GM12878 (cell line): Measurements from ENCODE around the gene PC. TPM values are rescaled to one million over a fixed set of nuclear protein-coding genes. Genes with fewer than 3 reads are reported as not detected.

Experiments
- BACH1 ChIP-seq: fragments of 450-650 bp; IDR thresholded peaks from 2 replicates; pipeline ENCODE4 v1.6.1; 2017; ENCODE audit warnings: mild to moderate bottlenecking, borderline replicate concordance
- BHLHE40 ChIP-seq, 2 experiments: fragments of 450-650 bp in 1 of 2; IDR thresholded peaks; 2 replicates each; pipeline ENCODE4 v1.6.1; 2011 to 2017; ENCODE audit warnings: low read depth in 2 of 2, borderline replicate concordance in 1 of 2, improper control_type of control experiment in 1 of 2, low read length in 1 of 2, mild to moderate bottlenecking in 1 of 2
- CREB1 ChIP-seq: IDR thresholded peaks from 2 replicates; pipeline ENCODE4 v1.6.1; 2012; ENCODE audit warnings: low read depth, mild to moderate bottlenecking, inconsistent platforms
- EGR1 ChIP-seq, 2 experiments: IDR thresholded peaks; 1 replicate in 1 of 2; 2 replicates in 1 of 2; pipeline ENCODE4 v1.6.1; 2011 to 2012; ENCODE audit warnings: low read depth in 2 of 2, low read length in 2 of 2, borderline replicate concordance in 1 of 2, mild to moderate bottlenecking in 1 of 2, moderate library complexity in 1 of 2
- HCFC1 ChIP-seq: fragments of 150-350 bp; IDR thresholded peaks from 2 replicates; pipeline ENCODE4 v1.6.1; 2014; ENCODE audit warnings: low read length
- HSF1 ChIP-seq: fragments of 150-350 bp; IDR thresholded peaks from 2 replicates; pipeline ENCODE4 v1.6.1; 2014; ENCODE audit warnings: mild to moderate bottlenecking, low read depth, low read length
- NKRF ChIP-seq: fragments of 450-650 bp; conservative IDR thresholded peaks from 2 replicates; pipeline ENCODE4 v1.6.1; 2017; ENCODE audit warnings: mild to moderate bottlenecking, moderate library complexity
- POLR2AphosphoS2 ChIP-seq: IDR thresholded peaks from 2 replicates; pipeline ENCODE4 v1.6.1; 2011; ENCODE audit warnings: low read depth, mild to moderate bottlenecking, low read length, improper control_type of control experiment, moderate library complexity
- SMAD5 ChIP-seq: IDR thresholded peaks from 2 replicates; pipeline ENCODE4 v1.6.1; 2016; ENCODE audit warnings: antibody characterized with exemption, low read depth
- polyA plus RNA-seq, 11 experiments: library from polyadenylated mRNA; depleted of rRNA in 4 of 11; unstranded in 6 of 11; stranded (reverse) in 5 of 11; fragments of >200 nt; fragmentation: Nextera tagmentation in 4 of 11; fragmentation: Illumina TruSeq in 1 of 11; extraction: Ambion mirVana in 4 of 11; extraction: Trizol in 1 of 11; gene quantifications; 1 replicate in 1 of 11; 2 replicates in 10 of 11; pipeline versions ENCODE4 v1.2.1 to v1.2.3, GENCODE V29; 2011 to 2016; ENCODE audit warnings: inconsistent platforms in 2 of 11, missing spikeins in 2 of 11, low read depth in 1 of 11
- total RNA-seq, 4 experiments: library from RNA; depleted of rRNA in 3 of 4; stranded (reverse); fragments of >200 nt in 3 of 4; fragmentation: Illumina TruSeq in 1 of 4; extraction: Trizol in 1 of 4; gene quantifications; 2 replicates each; pipeline versions ENCODE4 v1.2.1 to v1.2.3, GENCODE V29; 2013 to 2021

Gene PC
- total and polyA plus RNA-seq, 10 of the 15 experiments (the other 5 are each of a cell fraction or from before 2014, with no cell fraction given) = 0.22 to 10.3 (median 4.5) TPM

DNA sequence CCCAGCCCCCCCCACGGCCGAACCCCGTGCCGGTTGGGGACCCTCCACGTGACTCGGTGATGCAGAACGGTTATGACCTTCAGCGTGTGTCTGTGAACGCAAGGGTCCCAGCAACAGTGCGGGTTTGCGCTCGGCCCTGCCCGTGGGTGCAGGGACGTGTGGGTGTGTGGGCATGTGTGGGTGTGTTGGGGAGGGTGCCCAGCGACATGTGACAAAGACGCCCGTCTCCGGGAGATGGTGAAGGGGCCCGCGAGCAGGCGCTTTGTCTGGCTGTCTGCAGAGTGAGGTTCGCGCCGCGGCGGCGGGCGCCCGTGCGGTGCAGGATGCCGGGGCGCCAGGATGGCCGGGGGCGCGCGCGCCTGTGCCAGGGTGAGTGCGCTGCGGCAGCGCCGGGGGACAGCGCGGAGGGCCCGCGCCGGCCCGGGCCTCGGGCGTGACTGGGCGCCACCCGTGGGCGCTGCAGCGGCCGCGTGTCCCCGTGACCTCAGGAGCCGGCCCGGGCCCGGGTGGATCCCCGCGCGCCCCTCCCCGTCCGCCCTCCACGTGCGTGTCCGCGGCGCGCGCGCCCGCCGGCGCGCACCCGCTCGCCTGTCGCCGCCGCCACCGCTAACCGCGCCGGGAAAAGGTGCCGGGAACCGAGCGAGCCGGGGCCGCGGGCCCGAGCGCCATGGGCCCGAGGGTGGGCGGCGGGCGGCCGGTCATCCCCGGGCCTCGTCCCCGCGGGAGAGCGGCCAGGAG, 101.5 kb downstream of the PC start, which contains the start of gene LRFN4 (continued):
- peak; percentile 73 for TF ChIP-seq NKRF
- TF ChIP-seq POLR2AphosphoS2 = 0 out of 2 replicates have a peak, but pooled peaks have one; percentile 33
- TF ChIP-seq CREB1 = 0 out of 2 replicates have a peak, but pooled peaks have one; percentile 7
- TF ChIP-seq EGR1 (IDR thresholded peaks at IDR 0.05; ENCODE audit: borderline replicate concordance in 1 of 2, low read depth in 2 of 2, low read length in 2 of 2) = peak in 1 of 2 experiments; percentile 87; a peak in 2 of 3 replicates
- no peak for TF ChIP-seq HCFC1
- peak; percentile 80 to 96; a peak in 3 of 4 replicates for TF ChIP-seq BHLHE40 (IDR thresholded peaks at IDR 0.05; ENCODE audit: borderline replicate concordance in 1 of 2, low read depth in 2 of 2, low read length in 1 of 2)
- no peak for TF ChIP-seq HSF1
- peak; percentile 74; the same call in 1 of the 2 replicates for TF ChIP-seq BACH1
- TF ChIP-seq SMAD5 = no peak
